HepG2 (cell line): ENCODE measurements around the gene AGER. TPM values are rescaled to one million over a fixed set of nuclear protein-coding genes. Genes with fewer than 3 reads are reported as not detected.
A peak's percentile ranks its signal among the peaks of the same experiment; 100 is the strongest.

Experiments used
- AGO2 ChIP-seq: fragments of 200-400 bp; formaldehyde crosslinking; optimal IDR thresholded peaks from 2 replicates; pipeline ENCODE3; 2017; ENCODE audit warnings: mild to moderate bottlenecking, low read depth, low read length, moderate library complexity
- ARID2 ChIP-seq: sonication (generic); formaldehyde crosslinking; IDR thresholded peaks from 2 replicates; pipeline ENCODE4 v1.8.1; 2022; ENCODE audit warnings: mild to moderate bottlenecking, missing genetic modification reagents, borderline replicate concordance
- ARNT ChIP-seq: fragments of 450-650 bp; IDR thresholded peaks from 2 replicates; pipeline ENCODE4 v1.6.1; 2017
- CHD4 ChIP-seq: fragments of 200-600 bp; sonication (generic); IDR thresholded peaks from 2 replicates; pipeline ENCODE4 v1.7.0; 2017; ENCODE audit warnings: mild to moderate bottlenecking, low read length, borderline replicate concordance
- FOXK1 ChIP-seq: sonication (generic); formaldehyde crosslinking; IDR thresholded peaks from 2 replicates; pipeline ENCODE4 v1.4.0; 2020; ENCODE audit warnings: low read depth, missing genetic modification reagents, borderline replicate concordance
- HNRNPK ChIP-seq: fragments of 200-400 bp; formaldehyde crosslinking; IDR thresholded peaks from 2 replicates; pipeline ENCODE4 v1.6.1; 2018; ENCODE audit warnings: low read length, low read depth, moderate library complexity, mild to moderate bottlenecking; ENCODE audit not compliant: poor library complexity, severe bottlenecking
- IKZF4 ChIP-seq: sonication (generic); formaldehyde crosslinking; IDR thresholded peaks from 2 replicates; pipeline ENCODE4 v1.5.1; 2020; ENCODE audit warnings: borderline replicate concordance, mild to moderate bottlenecking, low read depth, missing genetic modification reagents; ENCODE audit errors: not compliant biosample characterization
- KDM1A ChIP-seq: IDR thresholded peaks from 2 replicates; pipeline ENCODE4 v1.6.1; 2016; ENCODE audit warnings: missing compliant biosample characterization
- KMT2A ChIP-seq: sonication (generic); formaldehyde crosslinking; IDR thresholded peaks from 2 replicates; pipeline ENCODE4 v1.4.0; 2020; ENCODE audit warnings: missing genetic modification reagents
- MAF1 ChIP-seq: sonication (generic); formaldehyde crosslinking; IDR thresholded peaks from 2 replicates; pipeline ENCODE4 v1.5.0; 2020; ENCODE audit warnings: missing genetic modification reagents, borderline replicate concordance
- MYNN ChIP-seq: sonication (generic); formaldehyde crosslinking; IDR thresholded peaks from 2 replicates; pipeline ENCODE4 v1.4.0; 2020; ENCODE audit warnings: mild to moderate bottlenecking, low read depth, missing genetic modification reagents
- NCOA2 ChIP-seq: sonication (generic); formaldehyde crosslinking; IDR thresholded peaks from 2 replicates; pipeline ENCODE4 v1.8.0; 2022; ENCODE audit warnings: inconsistent platforms
- PHB2 ChIP-seq: fragments of 450-650 bp; IDR thresholded peaks from 2 replicates; pipeline ENCODE4 v1.6.1; 2018; ENCODE audit not compliant: partially characterized antibody
- RBM22 ChIP-seq: fragments of 200-400 bp; formaldehyde crosslinking; optimal IDR thresholded peaks from 2 replicates; pipeline ENCODE3; 2017; ENCODE audit warnings: mild to moderate bottlenecking, low read length, moderate library complexity
- ZBTB38 ChIP-seq: sonication (generic); formaldehyde crosslinking; IDR thresholded peaks from 2 replicates; pipeline ENCODE4 v1.5.1; 2020; ENCODE audit warnings: mild to moderate bottlenecking, missing genetic modification reagents
- ZFP41 ChIP-seq: sonication (generic); formaldehyde crosslinking; IDR thresholded peaks from 2 replicates; pipeline ENCODE4 v1.4.0; 2020; ENCODE audit warnings: mild to moderate bottlenecking, missing genetic modification reagents, borderline replicate concordance
- ZFP82 ChIP-seq: sonication (generic); formaldehyde crosslinking; IDR thresholded peaks from 2 replicates; pipeline ENCODE4 v1.5.1; 2020; ENCODE audit warnings: mild to moderate bottlenecking, missing genetic modification reagents, borderline replicate concordance
- ZFX ChIP-seq: sonication (generic); formaldehyde crosslinking; IDR thresholded peaks from 2 replicates; pipeline ENCODE4 v1.4.0; 2020; ENCODE audit warnings: mild to moderate bottlenecking, low read depth, missing genetic modification reagents, moderate library complexity
- ZNF124 ChIP-seq: sonication (generic); formaldehyde crosslinking; IDR thresholded peaks from 2 replicates; pipeline ENCODE4 v1.4.0; 2020; ENCODE audit warnings: missing genetic modification reagents
- ZNF20 ChIP-seq: sonication (generic); formaldehyde crosslinking; IDR thresholded peaks from 2 replicates; pipeline ENCODE4 v1.4.0; 2020; ENCODE audit warnings: mild to moderate bottlenecking, moderate library complexity, missing genetic modification reagents
- ZNF234 ChIP-seq: sonication (generic); formaldehyde crosslinking; conservative IDR thresholded peaks from 2 replicates; pipeline ENCODE4 v1.5.1; 2020; ENCODE audit warnings: mild to moderate bottlenecking, missing genetic modification reagents
- ZSCAN21 ChIP-seq: sonication (generic); formaldehyde crosslinking; IDR thresholded peaks from 2 replicates; pipeline ENCODE4 v1.8.0; 2022; ENCODE audit warnings: mild to moderate bottlenecking, missing genetic modification reagents, moderate library complexity, borderline replicate concordance
- ZSCAN30 ChIP-seq: sonication (generic); formaldehyde crosslinking; IDR thresholded peaks from 2 replicates; pipeline ENCODE4 v1.5.0; 2020; ENCODE audit warnings: mild to moderate bottlenecking, missing genetic modification reagents
- polyA plus RNA-seq, 8 experiments: library from polyadenylated mRNA; depleted of rRNA in 3 of 8; stranded (reverse) in 7 of 8; unstranded in 1 of 8; fragments of >200 nt; fragmentation: Illumina TruSeq in 4 of 8; extraction: Trizol in 4 of 8; gene quantifications; 2 replicates each; pipeline versions ENCODE4 v1.2.1 to v1.2.3, GENCODE V29; 2011 to 2016; ENCODE audit warnings: low read depth in 4 of 8, missing spikeins in 1 of 8, mixed read lengths in 1 of 8; ENCODE audit not compliant: insufficient read depth in 1 of 8
- total RNA-seq, 5 experiments: library from RNA; depleted of rRNA; stranded (reverse); fragments of >200 nt; fragmentation: Illumina TruSeq; extraction: Trizol; gene quantifications; 2 replicates each; pipeline ENCODE4 v1.2.3, GENCODE V29; 2016; ENCODE audit warnings: low read depth in 1 of 5
- TF ChIP-seq, protein P1 (sequence below): sonication (generic); formaldehyde crosslinking; conservative IDR thresholded peaks from 2 replicates; pipeline ENCODE4 v1.8.0; 2022; ENCODE audit warnings: low read depth, missing genetic modification reagents
- TF ChIP-seq, protein P2 (sequence below): sonication (generic); formaldehyde crosslinking; IDR thresholded peaks from 2 replicates; pipeline ENCODE4 v1.5.0; 2020; ENCODE audit warnings: mild to moderate bottlenecking, missing genetic modification reagents, borderline replicate concordance
- TF ChIP-seq, protein P3 (sequence below): sonication (generic); formaldehyde crosslinking; IDR thresholded peaks from 2 replicates; pipeline ENCODE4 v1.4.0; 2020; ENCODE audit warnings: missing genetic modification reagents

AGER gene
- total and polyA plus RNA-seq, 2 of the 13 experiments (the other 11 are each of a cell fraction or from before 2014, with no cell fraction given): 1.9 to 5.1 TPM

DNA sequence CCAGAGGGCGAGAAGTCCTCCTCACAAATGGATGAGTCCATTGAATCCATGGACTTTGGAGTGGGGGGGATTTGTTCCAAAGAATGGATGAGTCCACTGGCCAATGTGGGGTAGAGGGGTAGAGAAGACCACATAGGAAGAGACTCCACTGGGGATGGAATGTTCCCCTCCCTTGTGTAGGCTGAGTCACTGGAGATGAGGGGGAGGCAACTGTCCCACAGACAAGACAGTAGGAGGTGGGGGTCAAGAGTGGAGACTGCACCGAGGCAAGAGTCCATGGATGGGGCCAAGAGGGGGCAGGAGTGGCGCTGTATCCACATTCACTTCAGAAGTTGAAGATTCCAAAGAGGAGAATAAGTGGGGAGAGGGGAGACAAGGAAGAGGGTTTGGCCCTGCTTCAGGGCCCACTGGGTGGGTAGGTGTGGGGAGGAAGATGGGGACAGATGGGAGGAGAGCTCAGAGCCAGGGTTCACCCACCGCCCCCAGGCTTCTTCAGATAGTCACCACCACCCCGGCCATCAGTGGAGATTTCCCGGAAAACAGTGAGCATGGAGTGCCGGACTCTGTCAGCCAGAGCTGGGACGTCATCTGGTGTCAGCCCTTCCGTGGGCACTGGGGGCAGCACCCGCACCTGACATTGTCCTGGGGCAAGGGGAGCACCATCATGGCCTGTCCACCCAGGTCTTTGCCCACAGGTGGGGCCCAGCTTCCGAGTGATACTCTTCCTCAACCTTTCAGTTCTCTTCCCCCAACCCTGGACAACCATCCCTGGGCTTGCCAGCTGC, 15.1 kb downstream of the AGER start (continued):
- TF ChIP-seq ZFP41 (CRISPR knock-in tag) (no peak), CHD4 (no peak), PHB2 (no peak), MAF1 (CRISPR knock-in tag) (no peak), ZNF234 (CRISPR knock-in tag) (no peak), ZFP82 (CRISPR knock-in tag) (no peak), HNRNPK (no peak), AGO2 (peak; percentile 93), ARNT (no peak), ZNF124 (no peak), NCOA2 (CRISPR knock-in tag) (no peak), KMT2A (no peak), FOXK1 (CRISPR knock-in tag) (no peak), ARID2 (CRISPR knock-in tag) (no peak), ZFX (CRISPR knock-in tag) (no peak), ZSCAN21 (no peak), MYNN (CRISPR knock-in tag) (no peak), KDM1A (no peak), ZBTB38 (CRISPR knock-in tag) (no peak), RBM22 (peak; percentile 19), ZNF20 (CRISPR knock-in tag) (no peak), IKZF4 (CRISPR knock-in tag) (no peak), ZSCAN30 (no peak)
- TF ChIP-seq, protein P1, sequence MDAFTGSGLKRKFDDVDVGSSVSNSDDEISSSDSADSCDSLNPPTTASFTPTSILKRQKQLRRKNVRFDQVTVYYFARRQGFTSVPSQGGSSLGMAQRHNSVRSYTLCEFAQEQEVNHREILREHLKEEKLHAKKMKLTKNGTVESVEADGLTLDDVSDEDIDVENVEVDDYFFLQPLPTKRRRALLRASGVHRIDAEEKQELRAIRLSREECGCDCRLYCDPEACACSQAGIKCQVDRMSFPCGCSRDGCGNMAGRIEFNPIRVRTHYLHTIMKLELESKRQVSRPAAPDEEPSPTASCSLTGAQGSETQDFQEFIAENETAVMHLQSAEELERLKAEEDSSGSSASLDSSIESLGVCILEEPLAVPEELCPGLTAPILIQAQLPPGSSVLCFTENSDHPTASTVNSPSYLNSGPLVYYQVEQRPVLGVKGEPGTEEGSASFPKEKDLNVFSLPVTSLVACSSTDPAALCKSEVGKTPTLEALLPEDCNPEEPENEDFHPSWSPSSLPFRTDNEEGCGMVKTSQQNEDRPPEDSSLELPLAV (CRISPR knock-in tag): no peak
- TF ChIP-seq, protein P2, sequence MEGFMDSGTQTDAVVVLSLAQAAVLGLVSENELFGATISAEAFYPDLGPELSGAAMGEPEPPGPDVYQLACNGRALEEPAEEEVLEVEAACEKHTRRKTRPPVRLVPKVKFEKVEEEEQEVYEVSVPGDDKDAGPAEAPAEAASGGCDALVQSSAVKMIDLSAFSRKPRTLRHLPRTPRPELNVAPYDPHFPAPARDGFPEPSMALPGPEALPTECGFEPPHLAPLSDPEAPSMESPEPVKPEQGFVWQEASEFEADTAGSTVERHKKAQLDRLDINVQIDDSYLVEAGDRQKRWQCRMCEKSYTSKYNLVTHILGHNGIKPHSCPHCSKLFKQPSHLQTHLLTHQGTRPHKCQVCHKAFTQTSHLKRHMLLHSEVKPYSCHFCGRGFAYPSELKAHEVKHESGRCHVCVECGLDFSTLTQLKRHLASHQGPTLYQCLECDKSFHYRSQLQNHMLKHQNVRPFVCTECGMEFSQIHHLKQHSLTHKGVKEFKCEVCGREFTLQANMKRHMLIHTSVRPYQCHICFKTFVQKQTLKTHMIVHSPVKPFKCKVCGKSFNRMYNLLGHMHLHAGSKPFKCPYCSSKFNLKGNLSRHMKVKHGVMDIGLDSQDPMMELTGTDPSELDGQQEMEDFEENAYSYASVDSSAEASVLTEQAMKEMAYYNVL: no peak
- TF ChIP-seq, protein P3, sequence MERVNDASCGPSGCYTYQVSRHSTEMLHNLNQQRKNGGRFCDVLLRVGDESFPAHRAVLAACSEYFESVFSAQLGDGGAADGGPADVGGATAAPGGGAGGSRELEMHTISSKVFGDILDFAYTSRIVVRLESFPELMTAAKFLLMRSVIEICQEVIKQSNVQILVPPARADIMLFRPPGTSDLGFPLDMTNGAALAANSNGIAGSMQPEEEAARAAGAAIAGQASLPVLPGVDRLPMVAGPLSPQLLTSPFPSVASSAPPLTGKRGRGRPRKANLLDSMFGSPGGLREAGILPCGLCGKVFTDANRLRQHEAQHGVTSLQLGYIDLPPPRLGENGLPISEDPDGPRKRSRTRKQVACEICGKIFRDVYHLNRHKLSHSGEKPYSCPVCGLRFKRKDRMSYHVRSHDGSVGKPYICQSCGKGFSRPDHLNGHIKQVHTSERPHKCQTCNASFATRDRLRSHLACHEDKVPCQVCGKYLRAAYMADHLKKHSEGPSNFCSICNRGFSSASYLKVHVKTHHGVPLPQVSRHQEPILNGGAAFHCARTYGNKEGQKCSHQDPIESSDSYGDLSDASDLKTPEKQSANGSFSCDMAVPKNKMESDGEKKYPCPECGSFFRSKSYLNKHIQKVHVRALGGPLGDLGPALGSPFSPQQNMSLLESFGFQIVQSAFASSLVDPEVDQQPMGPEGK (CRISPR knock-in tag): no peak
